ENCODE measurements around the gene UNC93B1. TPM values are rescaled to one million over a fixed set of nuclear protein-coding genes. Genes with fewer than 3 reads are reported as not detected.

UNC93B1 gene
- total RNA-seq, 1 experiment from 2014 or later = 23.3 TPM

DNA sequence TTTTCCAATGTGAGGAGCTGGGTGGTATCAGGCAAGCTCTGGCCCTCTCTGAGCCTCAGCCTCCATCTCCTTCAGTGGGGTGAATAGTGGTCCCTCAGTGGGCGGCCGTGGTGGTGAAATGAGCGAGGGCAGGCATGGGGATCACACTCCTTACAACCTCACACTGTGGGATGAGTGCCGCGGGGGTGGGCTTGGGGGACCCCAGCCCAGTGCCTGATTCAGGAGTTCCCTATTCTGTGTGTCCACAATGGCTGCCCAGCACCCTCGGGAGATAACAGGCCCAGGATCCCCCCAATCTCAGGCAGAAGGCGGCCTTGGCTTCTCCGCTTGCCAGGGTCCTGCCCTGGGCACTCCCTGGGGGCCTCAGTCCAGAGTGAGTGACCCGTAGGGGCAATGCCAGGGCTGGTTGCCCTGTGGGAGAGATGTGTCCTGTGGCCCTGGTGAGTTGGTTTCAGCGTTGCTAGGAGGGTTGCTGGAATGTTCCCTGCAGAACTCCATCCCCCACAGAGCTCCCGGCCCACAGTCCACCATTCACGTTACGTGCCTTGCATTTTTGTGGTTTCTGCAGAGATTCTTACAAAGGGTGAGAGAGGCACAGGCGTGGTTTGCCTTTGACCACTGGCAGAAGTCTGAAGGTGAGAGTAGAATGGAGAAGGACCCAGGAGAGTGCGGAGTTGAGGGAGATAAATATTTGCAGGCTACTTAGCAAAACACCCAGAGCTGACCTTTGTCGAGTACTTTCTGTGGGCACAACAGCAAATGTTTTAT lies 9.1 kb upstream of the UNC93B1 start:
- Histone ChIP-seq H3K23ac (ENCODE audit: insufficient read length, low read depth, low read length) (no peak overlapping the region), H2BK12ac (ENCODE audit: insufficient read length, low read depth, low read length) (no peak overlapping the region), H2BK15ac (ENCODE audit: low read depth, low read length) (no peak overlapping the region), H3K4me2 (ENCODE audit: insufficient read depth, insufficient read length, low read length) (no peak overlapping the region), H3K14ac (ENCODE audit: insufficient read depth, low read length) (no peak overlapping the region), H4K8ac (replicated peaks; ENCODE audit: insufficient read length, low read depth, low read length) (no peak overlapping the region), H3K18ac (ENCODE audit: insufficient read length, low read depth, low read length) (no peak overlapping the region), H3K27me3 (ENCODE audit: insufficient read depth, low read length) (no peaks in the 10 kb centered on the region), H3K79me2 (ENCODE audit: insufficient read depth, low read length) (no peaks in the 10 kb centered on the region), H3K27ac (ENCODE audit: insufficient read length, low read depth, low read length) (no peak overlapping the region), H3K23me2 (ENCODE audit: insufficient read length, low read depth, low read length, poor library complexity, severe bottlenecking) (no peaks in the 10 kb centered on the region), H3K9ac (ENCODE audit: extremely low read depth, insufficient read length, low read length) (no peak overlapping the region), H3T11ph (ENCODE audit: low read length) (no peak overlapping the region), H3K4me1 (ENCODE audit: insufficient read depth, low read length) (no peaks in the 10 kb centered on the region), H2AK5ac (ENCODE audit: insufficient read length, low read length) (no peak overlapping the region), H3K79me1 (ENCODE audit: insufficient read depth, low read depth, low read length, poor library complexity, severe bottlenecking) (no peaks in the 10 kb centered on the region), H4K91ac (ENCODE audit: insufficient read length, low read depth, low read length) (no peak overlapping the region), H4K5ac (ENCODE audit: insufficient read length, low read depth, low read length) (no peak overlapping the region), H4K20me1 (ENCODE audit: control insufficient read depth, insufficient read depth, insufficient read length) (no peaks in the 10 kb centered on the region), H3K9me3 (ENCODE audit: control insufficient read depth, low read depth, low read length) (no peaks in the 10 kb centered on the region), H2AFZ (ENCODE audit: low read length) (no peak overlapping the region), H3K56ac (ENCODE audit: insufficient read length, low read depth, low read length) (no peak overlapping the region), H3K4ac (ENCODE audit: low read depth, low read length) (no peak overlapping the region), H2BK120ac (ENCODE audit: low read depth, low read length, poor library complexity, severe bottlenecking) (no peak overlapping the region), H2BK20ac (ENCODE audit: low read depth, low read length, poor library complexity, severe bottlenecking) (no peak overlapping the region), H2BK5ac (ENCODE audit: insufficient read length, low read length) (no peak overlapping the region)
- Mint-ChIP-seq H3K36me3 (ENCODE audit: insufficient read depth in 1 of 3, low read depth in 3 of 3) (no peaks in the 10 kb centered on the region; a peak in 1 of 7 replicates), H3K4me3 (no peak overlapping the region), H3K9me3 (peaks cover 0 to 5% of the 10 kb centered on the region in 2 experiments; a peak in 1 of 5 replicates), H3K27me3 (ENCODE audit: low read depth) (peaks cover 2% of the 10 kb centered on the region), H3K27ac (no peak overlapping the region), H3K4me1 (peaks cover 16 to 36% of the 10 kb centered on the region in 2 experiments)
- TF ChIP-seq, protein P1, sequence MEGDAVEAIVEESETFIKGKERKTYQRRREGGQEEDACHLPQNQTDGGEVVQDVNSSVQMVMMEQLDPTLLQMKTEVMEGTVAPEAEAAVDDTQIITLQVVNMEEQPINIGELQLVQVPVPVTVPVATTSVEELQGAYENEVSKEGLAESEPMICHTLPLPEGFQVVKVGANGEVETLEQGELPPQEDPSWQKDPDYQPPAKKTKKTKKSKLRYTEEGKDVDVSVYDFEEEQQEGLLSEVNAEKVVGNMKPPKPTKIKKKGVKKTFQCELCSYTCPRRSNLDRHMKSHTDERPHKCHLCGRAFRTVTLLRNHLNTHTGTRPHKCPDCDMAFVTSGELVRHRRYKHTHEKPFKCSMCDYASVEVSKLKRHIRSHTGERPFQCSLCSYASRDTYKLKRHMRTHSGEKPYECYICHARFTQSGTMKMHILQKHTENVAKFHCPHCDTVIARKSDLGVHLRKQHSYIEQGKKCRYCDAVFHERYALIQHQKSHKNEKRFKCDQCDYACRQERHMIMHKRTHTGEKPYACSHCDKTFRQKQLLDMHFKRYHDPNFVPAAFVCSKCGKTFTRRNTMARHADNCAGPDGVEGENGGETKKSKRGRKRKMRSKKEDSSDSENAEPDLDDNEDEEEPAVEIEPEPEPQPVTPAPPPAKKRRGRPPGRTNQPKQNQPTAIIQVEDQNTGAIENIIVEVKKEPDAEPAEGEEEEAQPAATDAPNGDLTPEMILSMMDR (conservative IDR thresholded peaks at IDR 0.05) = no peak
- DNase-seq = no peak
- WGBS (ENCODE audit: extremely low coverage, insufficient read length, low lambda C conversion rate) = no CpG with 5 or more reads among the region's 16 CpGs

Data from H9 (cell line).